GM12891 (cell line): ENCODE measurements around the gene NPHP4.

Source experiments
- DNase-seq: peaks from one replicate; pipeline ENCODE4 v3.0.0; 2011; ENCODE audit warnings: low spot score; ENCODE audit not compliant: insufficient read length
- FAIRE-seq: peaks from 2 replicates; lab custom pipeline; 2011; peaks lifted over from hg19 to GRCh38; lab: Jason Lieb, UNC
- PAX5 ChIP-seq: IDR thresholded peaks from 2 replicates; pipeline ENCODE4 v1.6.1; 2011; ENCODE audit warnings: low read length, moderate library complexity, mild to moderate bottlenecking; ENCODE audit not compliant: insufficient read depth, severe bottlenecking
- POLR2A ChIP-seq: IDR thresholded peaks from 2 replicates; pipeline ENCODE4 v1.6.1; 2011; ENCODE audit warnings: low read depth, low read length, control low read depth
- POLR2AphosphoS5 ChIP-seq: IDR thresholded peaks from 2 replicates; pipeline ENCODE4 v1.6.1; 2011; ENCODE audit warnings: low read depth, low read length, control low read depth
- POU2F2 ChIP-seq: IDR thresholded peaks from 2 replicates; pipeline ENCODE4 v1.6.1; 2011; ENCODE audit warnings: low read depth, mild to moderate bottlenecking, control low read depth, low read length, moderate library complexity
- SPI1 ChIP-seq: IDR thresholded peaks from 2 replicates; pipeline ENCODE4 v1.6.1; 2011; ENCODE audit warnings: low read depth, low read length, control low read depth
- TAF1 ChIP-seq: IDR thresholded peaks from 2 replicates; pipeline ENCODE4 v1.6.1; 2011; ENCODE audit warnings: low read depth, low read length, control low read depth

NPHP4 gene

DNA sequence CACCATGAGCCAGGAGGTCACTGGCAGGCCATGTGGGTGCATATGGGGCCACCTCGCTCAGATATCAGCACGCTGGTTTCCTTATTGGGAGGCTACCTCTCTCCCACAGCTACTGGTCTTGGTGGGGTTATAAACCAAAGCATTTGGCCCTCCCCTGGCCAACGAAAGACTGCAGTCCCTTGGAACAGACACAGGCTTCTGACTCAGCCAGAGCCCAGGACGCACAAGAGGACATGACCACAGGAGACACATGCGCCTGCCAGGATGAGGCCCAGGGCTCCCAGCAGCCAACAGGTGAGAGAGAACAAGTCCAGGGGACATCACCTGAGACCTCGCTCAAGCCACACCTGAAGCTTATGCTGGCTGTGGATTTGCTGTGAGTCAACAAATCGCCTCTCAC lies 13.8 kb downstream of the NPHP4 start:
- no peak for TF ChIP-seq PAX5
- no peak for TF ChIP-seq POLR2AphosphoS5
- no peak for TF ChIP-seq POLR2A
- no peak for TF ChIP-seq TAF1
- no peak for TF ChIP-seq SPI1
- TF ChIP-seq POU2F2 = no peak
- DNase-seq (no peak), FAIRE-seq (no peak)

GRCh38 chr1:5977494-5978444 lies 14.5 kb downstream of the NPHP4 start:
- DNase-seq (no peak), FAIRE-seq (no peak)
- TF ChIP-seq POLR2AphosphoS5 (no peak), TAF1 (no peak), POU2F2 (no peak), POLR2A (no peak), SPI1 (no peak), PAX5 (no peak)

- no peak for TF ChIP-seq PAX5
- TF ChIP-seq POU2F2 = no peak
- no peak for TF ChIP-seq SPI1
- TF ChIP-seq POLR2A = no peak
- TF ChIP-seq POLR2AphosphoS5 = no peak
- no peak for TF ChIP-seq TAF1
- DNase-seq = no peak
- no peak for FAIRE-seq
Measured at GRCh38 chr1:5976726-5977493, 15.3 kb downstream of the NPHP4 start.

DNA sequence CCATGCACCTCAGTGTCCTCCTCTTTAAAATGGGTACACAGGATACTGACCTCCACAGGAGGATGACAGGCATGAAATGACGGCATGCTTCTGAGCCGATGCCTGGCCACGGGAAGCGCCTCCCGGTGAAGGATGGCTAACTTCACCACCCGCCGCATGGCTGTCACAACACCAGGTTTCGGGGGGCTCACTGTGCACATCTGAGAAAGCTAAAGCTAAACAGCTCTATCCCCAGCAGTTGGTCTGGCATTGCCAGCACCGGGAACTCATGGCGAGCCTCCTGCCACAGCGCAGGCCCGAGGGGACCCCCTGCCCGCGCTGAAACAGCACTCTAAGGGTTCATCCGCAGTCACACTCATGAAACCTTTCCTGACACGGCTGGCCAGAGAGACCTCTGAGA lies 16.0 kb downstream of the NPHP4 start:
- TF ChIP-seq SPI1 = no peak
- TF ChIP-seq POU2F2 = no peak
- TF ChIP-seq PAX5 = no peak
- no peak for TF ChIP-seq POLR2A
- TF ChIP-seq POLR2AphosphoS5 = no peak
- TF ChIP-seq TAF1 = no peak
- DNase-seq (no peak), FAIRE-seq (no peak)

GRCh38 chr1:5975133-5975880 lies 16.9 kb downstream of the NPHP4 start:
- TF ChIP-seq POU2F2 = no peak
- TF ChIP-seq TAF1 = no peak
- TF ChIP-seq SPI1 = no peak
- TF ChIP-seq PAX5 = no peak
- no peak for TF ChIP-seq POLR2A
- no peak for TF ChIP-seq POLR2AphosphoS5
- peak; percentile 87 for FAIRE-seq
- DNase-seq = no peak

DNA sequence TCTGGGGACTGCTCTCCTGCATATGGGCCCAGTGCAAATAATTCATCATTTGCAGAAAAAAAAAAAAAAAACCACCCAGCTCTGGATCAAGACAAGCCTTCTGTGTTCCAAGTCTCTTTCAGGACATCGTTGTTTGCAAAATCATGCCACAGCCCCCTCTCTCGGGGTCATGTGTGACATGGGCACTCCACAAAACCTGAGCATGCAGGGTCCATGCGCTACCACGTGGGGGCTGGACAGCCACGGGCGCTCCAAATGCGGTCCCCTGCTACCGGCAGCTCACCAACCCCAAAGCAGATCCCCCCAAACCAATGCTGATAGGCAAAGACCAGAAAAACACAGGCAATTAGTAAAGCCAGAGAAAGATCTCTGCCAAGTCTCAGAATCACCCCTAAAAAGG lies 17.6 kb downstream of the NPHP4 start:
- FAIRE-seq (no peak), DNase-seq (no peak)
- TF ChIP-seq TAF1 (no peak), POLR2A (no peak), POLR2AphosphoS5 (no peak), POU2F2 (no peak), PAX5 (no peak), SPI1 (no peak)

- no peak for DNase-seq
- no peak for FAIRE-seq
- TF ChIP-seq TAF1 (no peak), SPI1 (no peak), POLR2A (no peak), PAX5 (no peak), POLR2AphosphoS5 (no peak), POU2F2 (no peak)
Measured at GRCh38 chr1:5973771-5974170, 18.5 kb downstream of the NPHP4 start.

DNA sequence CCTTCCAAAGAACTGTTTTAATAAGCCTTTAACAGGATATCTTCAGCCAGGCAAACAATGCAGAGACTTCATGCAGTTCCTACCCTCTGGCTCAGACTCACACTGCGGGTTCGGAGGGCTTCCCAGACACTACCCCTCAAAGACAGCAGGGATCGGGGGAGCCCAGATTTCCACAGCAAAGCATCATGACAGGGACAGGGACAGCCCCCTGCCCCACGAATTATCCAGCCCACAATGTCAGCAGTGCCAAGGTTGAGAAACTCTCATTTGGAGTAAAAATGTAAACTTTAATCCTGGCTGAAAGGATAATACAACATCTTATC lies 20.1 kb downstream of the NPHP4 start:
- no peak for DNase-seq
- no peak for TF ChIP-seq POLR2A
- TF ChIP-seq SPI1 = no peak
- no peak for TF ChIP-seq TAF1
- TF ChIP-seq POLR2AphosphoS5 = no peak
- no peak for TF ChIP-seq POU2F2
- no peak for FAIRE-seq
